T-cell (primary cell): ENCODE measurements around the gene BTG4. TPM values are rescaled to one million over a fixed set of nuclear protein-coding genes. Genes with fewer than 3 reads are reported as not detected.
A peak's percentile ranks its signal among the peaks of the same experiment; 100 is the strongest.

ENCODE experiments used
- ATAC-seq, 4 experiments: fragments of 200-7000 bp in 3 of 4; fragments of 150-1000 bp in 1 of 4; cut with Tn5 transposase; replicated peaks in 1 of 4; 1 replicate in 3 of 4; 2 replicates in 1 of 4; pipeline ENCODE4 v1.10.0; 2021; ENCODE audit warnings: moderate library complexity in 3 of 4, mild to moderate bottlenecking in 2 of 4, moderate number of reproducible peaks in 1 of 4
- CTCF ChIA-PET, 2 donors: fragments of 300-600 bp; sonication (Branson Sonifier 250); formaldehyde crosslinking; loops; one replicate each; lab custom pipeline; 2022; ENCODE audit warnings: antibody characterized with exemption in 2 of 2; lab: Charles Lee
- POLR2A ChIA-PET, 2 donors: fragments of 300-600 bp; sonication (Branson Sonifier 250); formaldehyde crosslinking; loops; one replicate each; lab custom pipeline; 2022; ENCODE audit warnings: antibody characterized with exemption in 2 of 2; lab: Charles Lee
- DNase-seq, 35 experiments: peaks; one replicate each; pipeline versions ENCODE4 v3.0.0 to v3.0.0-alpha.2; 2013 to 2023
- H3K27ac ChIP-seq: one replicate; pipeline ENCODE4 v1.5.1; 2013; ENCODE audit warnings: low read length
- H3K27me3 ChIP-seq, 2 experiments: replicated peaks in 1 of 2; 1 replicate in 1 of 2; 2 replicates in 1 of 2; pipeline versions ENCODE4 v1.6.1 to v1.7.0; 2013; ENCODE audit warnings: low read length in 1 of 2, mixed read lengths in 1 of 2; ENCODE audit not compliant: control insufficient read depth in 2 of 2, insufficient read depth in 2 of 2; ENCODE audit errors: extremely low read depth in 1 of 2
- H3K36me3 ChIP-seq, 2 donors: 1 replicate in 1 of 2; 2 replicates in 1 of 2; pipeline versions ENCODE4 v1.6.1 to v1.7.0; 2013; ENCODE audit warnings: low read length in 1 of 2; ENCODE audit not compliant: control insufficient read depth in 2 of 2, insufficient read depth in 1 of 2; ENCODE audit errors: extremely low read depth in 1 of 2
- H3K4me1 ChIP-seq, 2 experiments: 1 replicate in 1 of 2; 2 replicates in 1 of 2; pipeline versions ENCODE4 v1.6.1 to v1.7.0; 2013; ENCODE audit warnings: low read length in 2 of 2, mixed read lengths in 1 of 2; ENCODE audit not compliant: insufficient read depth in 2 of 2, control insufficient read depth in 1 of 2; ENCODE audit errors: extremely low read depth in 1 of 2
- H3K4me3 ChIP-seq, 2 donors: 1 replicate in 1 of 2; 2 replicates in 1 of 2; pipeline versions ENCODE4 v1.5.1 to v1.7.0; 2013; ENCODE audit warnings: mild to moderate bottlenecking in 2 of 2, low read length in 1 of 2, moderate library complexity in 1 of 2; ENCODE audit not compliant: control insufficient read depth in 1 of 2; ENCODE audit errors: extremely low read depth in 1 of 2
- H3K9me3 ChIP-seq: 2 replicates; pipeline ENCODE4 v1.7.0; 2013
- H3K27ac Mint-ChIP-seq, 2 donors: one replicate each; pipeline ENCODE4 v1.8.0; 2020 to 2021; ENCODE audit warnings: mild to moderate bottlenecking in 2 of 2, mixed read lengths in 2 of 2
- H3K27me3 Mint-ChIP-seq, 2 donors: one replicate each; pipeline ENCODE4 v1.8.0; 2021 to 2022; ENCODE audit warnings: mixed read lengths in 2 of 2
- H3K36me3 Mint-ChIP-seq: one replicate; pipeline ENCODE4 v1.8.0; 2021; ENCODE audit warnings: mixed read lengths
- H3K4me1 Mint-ChIP-seq, 3 donors: one replicate each; pipeline ENCODE4 v1.8.0; 2020 to 2022; ENCODE audit warnings: mixed read lengths in 3 of 3, mild to moderate bottlenecking in 1 of 3
- H3K4me3 Mint-ChIP-seq, 3 donors: one replicate each; pipeline ENCODE4 v1.8.0; 2020 to 2022; ENCODE audit warnings: mild to moderate bottlenecking in 3 of 3, mixed read lengths in 3 of 3, moderate library complexity in 3 of 3
- H3K9me3 Mint-ChIP-seq, 3 donors: one replicate each; pipeline ENCODE4 v1.8.0; 2020 to 2022; ENCODE audit warnings: mixed read lengths in 3 of 3
- WGBS: methylation state at CpG from one replicate; pipeline ENCODE4 v1.1.5; 2013; ENCODE audit warnings: missing lambda C conversion rate; ENCODE audit not compliant: insufficient coverage; 5-methylcytosine and 5-hydroxymethylcytosine counted together
- total RNA-seq, 35 experiments: library from RNA in 6 of 35; stranded (reverse) in 6 of 35; fragments of 120-200 nt in 1 of 35; gene quantifications; one replicate each; pipeline versions ENCODE4 v1.2.1 to v1.2.4 and lab custom pipeline; 2013 to 2026

Gene BTG4
- total RNA-seq, 5 donors from 2014 or later (not counting 1 experiment from before 2014, with no cell fraction given) = not detected

GRCh38 chr11:111539426-111540113, 27.4 kb upstream of the BTG4 start:
- Mint-ChIP-seq H3K36me3 (no peaks in the 10 kb centered on the region), H3K27me3 (peaks cover 35 to 77% of the 10 kb centered on the region in 2 donors), H3K4me3 (peak overlapping the region; percentile 40 to 86 (median 61)), H3K4me1 (peaks cover 22 to 38% (median 29%) of the 10 kb centered on the region in 3 donors), H3K27ac (peak overlapping the region; percentile 55 to 88), H3K9me3 (no peaks in the 10 kb centered on the region)
- 82% methylated on average over 3 of the region's 9 CpGs for WGBS
- peaks cover 12 to 26% of the 10 kb centered on the region in 2 experiments for H3K4me1 ChIP-seq
- DNase-seq = peak in 27 of 35 experiments; percentile 8 to 72 (median 29)
- peaks cover 0 to 32% of the 10 kb centered on the region in 2 experiments for H3K27me3 ChIP-seq
- no peaks in the 10 kb centered on the region for H3K36me3 ChIP-seq
- ATAC-seq = peak; percentile 39 to 83 (median 56)
- no peak overlapping the region for H3K27ac ChIP-seq
- ChIA-PET POLR2A (no interaction called here), CTCF (no interaction called here)
- no peaks in the 10 kb centered on the region for H3K9me3 ChIP-seq
- H3K4me3 ChIP-seq = peak overlapping the region in 1 of 2 donors; percentile 73

- peak overlapping the region in 1 of 3 donors; percentile 86 for H3K4me3 Mint-ChIP-seq
- Histone ChIP-seq H3K36me3 (no peaks in the 10 kb centered on the region), H3K9me3 (no peaks in the 10 kb centered on the region), H3K27ac (no peak overlapping the region), H3K4me1 (peaks cover 12 to 26% of the 10 kb centered on the region in 2 experiments), H3K4me3 (no peak overlapping the region), H3K27me3 (peaks cover 0 to 28% of the 10 kb centered on the region in 2 experiments)
- DNase-seq (no peak), ATAC-seq (peak in 2 of 4 experiments; percentile 14 to 35)
- peak overlapping the region; percentile 11 to 33 for H3K27ac Mint-ChIP-seq
- H3K36me3 Mint-ChIP-seq = no peaks in the 10 kb centered on the region
- peaks cover 36 to 73% of the 10 kb centered on the region in 2 donors for H3K27me3 Mint-ChIP-seq
- H3K4me1 Mint-ChIP-seq = peaks cover 22 to 38% (median 29%) of the 10 kb centered on the region in 3 donors
- ChIA-PET POLR2A (no interaction called here), CTCF (no interaction called here)
- H3K9me3 Mint-ChIP-seq = no peaks in the 10 kb centered on the region
- no CpG with 5 or more reads among the region's 1 CpG for WGBS
Observed at GRCh38 chr11:111538407-111539114, 26.4 kb upstream of the BTG4 start.

GRCh38 chr11:111537336-111537860, 25.2 kb upstream of the BTG4 start:
- no peak overlapping the region for H3K4me3 ChIP-seq
- Mint-ChIP-seq H3K36me3 (no peaks in the 10 kb centered on the region), H3K27me3 (peaks cover 36 to 64% of the 10 kb centered on the region in 2 donors), H3K27ac (no peak overlapping the region), H3K4me3 (no peak overlapping the region), H3K4me1 (peaks cover 17 to 30% (median 26%) of the 10 kb centered on the region in 3 donors), H3K9me3 (no peaks in the 10 kb centered on the region)
- no peaks in the 10 kb centered on the region for H3K36me3 ChIP-seq
- H3K27me3 ChIP-seq = peaks cover 0 to 28% of the 10 kb centered on the region in 2 experiments
- no peak overlapping the region for H3K27ac ChIP-seq
- ChIA-PET POLR2A (no interaction called here), CTCF (no interaction called here)
- ATAC-seq (no peak), DNase-seq (no peak)
- no CpG with 5 or more reads among the region's 3 CpGs for WGBS
- H3K4me1 ChIP-seq = peaks cover 12 to 26% of the 10 kb centered on the region in 2 experiments
- H3K9me3 ChIP-seq = no peaks in the 10 kb centered on the region

GRCh38 chr11:111535281-111535680, 23.1 kb upstream of the BTG4 start:
- no peaks in the 10 kb centered on the region for H3K9me3 Mint-ChIP-seq
- ChIA-PET POLR2A (no interaction called here), CTCF (interaction anchor here in 1 of 2 donors (1.6 kb wide), 1 partner anchor 22 kb away, joined by 4 read pairs; no protein-coding TSS in a partner anchor)
- no peaks in the 10 kb centered on the region for H3K9me3 ChIP-seq
- 78% methylated on average over 5 of the region's 6 CpGs for WGBS
- peaks cover 3 to 24% (median 18%) of the 10 kb centered on the region in 3 donors for H3K4me1 Mint-ChIP-seq
- H3K4me3 Mint-ChIP-seq = no peak overlapping the region
- H3K27me3 Mint-ChIP-seq = peaks cover 32 to 51% of the 10 kb centered on the region in 2 donors
- peaks cover 7 to 9% of the 10 kb centered on the region in 2 experiments for H3K4me1 ChIP-seq
- peaks cover 0 to 10% of the 10 kb centered on the region in 2 experiments for H3K27me3 ChIP-seq
- H3K27ac ChIP-seq = no peak overlapping the region
- H3K4me3 ChIP-seq = no peak overlapping the region
- ATAC-seq = no peak
- no peaks in the 10 kb centered on the region for H3K36me3 ChIP-seq
- no peak overlapping the region for H3K27ac Mint-ChIP-seq
- no peak for DNase-seq
- H3K36me3 Mint-ChIP-seq = no peaks in the 10 kb centered on the region

GRCh38 chr11:111532365-111532709, 20.2 kb upstream of the BTG4 start:
- no peak overlapping the region for H3K4me3 Mint-ChIP-seq
- no peaks in the 10 kb centered on the region for H3K9me3 ChIP-seq
- H3K27me3 ChIP-seq = no peaks in the 10 kb centered on the region
- WGBS = 78% methylated on average over 5 of the region's 5 CpGs
- DNase-seq (no peak), ATAC-seq (no peak)
- peaks cover 0 to 7% of the 10 kb centered on the region in 2 experiments for H3K4me1 ChIP-seq
- no peak overlapping the region for H3K4me3 ChIP-seq
- no peak overlapping the region for H3K27ac Mint-ChIP-seq
- peaks cover 12 to 25% of the 10 kb centered on the region in 2 donors for H3K27me3 Mint-ChIP-seq
- POLR2A ChIA-PET = no interaction called here
- no peaks in the 10 kb centered on the region for H3K9me3 Mint-ChIP-seq
- no peaks in the 10 kb centered on the region for H3K36me3 ChIP-seq
- no peaks in the 10 kb centered on the region for H3K36me3 Mint-ChIP-seq
- H3K27ac ChIP-seq = no peak overlapping the region
- peaks cover 11 to 13% (median 11%) of the 10 kb centered on the region in 3 donors for H3K4me1 Mint-ChIP-seq
- CTCF ChIA-PET = no interaction called here

- Mint-ChIP-seq H3K36me3 (no peaks in the 10 kb centered on the region), H3K4me3 (no peak overlapping the region), H3K27ac (peak overlapping the region in 1 of 2 donors; percentile 36), H3K27me3 (peaks cover 11 to 21% of the 10 kb centered on the region in 2 donors), H3K9me3 (no peaks in the 10 kb centered on the region), H3K4me1 (peaks cover 11 to 13% (median 11%) of the 10 kb centered on the region in 3 donors)
- POLR2A ChIA-PET = no interaction called here
- peaks cover 0 to 7% of the 10 kb centered on the region in 2 experiments for H3K4me1 ChIP-seq
- 48% methylated on average over 4 of the region's 9 CpGs for WGBS
- DNase-seq (peak in 10 of 35 experiments; percentile 8 to 50 (median 34)), ATAC-seq (peak; percentile 82 to 99 (median 91))
- H3K27me3 ChIP-seq = no peaks in the 10 kb centered on the region
- no peaks in the 10 kb centered on the region for H3K9me3 ChIP-seq
- CTCF ChIA-PET = no interaction called here
- H3K36me3 ChIP-seq = no peaks in the 10 kb centered on the region
- no peak overlapping the region for H3K4me3 ChIP-seq
- H3K27ac ChIP-seq = no peak overlapping the region
Observed at GRCh38 chr11:111531687-111532364, 19.6 kb upstream of the BTG4 start.
